ENCODE measurements around the gene MYBPHL. TPM values are rescaled to one million over a fixed set of nuclear protein-coding genes. Genes with fewer than 3 reads are reported as not detected.

MYBPHL gene
- total RNA-seq, 2 donors from 2014 or later = not detected

GRCh38 chr1:109265741-109266330 lies 41.0 kb downstream of the MYBPHL start:
- TF ChIP-seq CTCF (IDR thresholded peaks at IDR 0.05) = no peak
- no peaks in the 10 kb centered on the region for H3K36me3 ChIP-seq (replicated peaks in 1 of 2; ENCODE audit: insufficient read depth in 1 of 2, low read depth in 2 of 2)
- H3K4me1 ChIP-seq = no peaks in the 10 kb centered on the region
- H3K4me3 ChIP-seq = no peak overlapping the region
- DNase-seq = no peak
- H3K27me3 ChIP-seq = no peaks in the 10 kb centered on the region
- intact Hi-C loops (cut with DNase I) = loop anchor here (10.0 kb wide), 1 partner anchor 431 kb away; no protein-coding TSS in a partner anchor
- no peak overlapping the region for H3K27ac ChIP-seq
- 89 to 92% methylated on average over 3 to 13 of the region's 13 CpGs for WGBS, 2 donors
- H3K9me3 ChIP-seq = no peaks in the 10 kb centered on the region
- no peak for ATAC-seq

- DNase-seq (no peak), ATAC-seq (no peak)
- no peak for TF ChIP-seq CTCF (IDR thresholded peaks at IDR 0.05)
- no peak for TF ChIP-seq POLR2A (IDR thresholded peaks at IDR 0.05)
- WGBS, 2 donors = 91% methylated on average over 4 of the region's 4 CpGs
- intact Hi-C loops (cut with DNase I) = loop anchor here (10.0 kb wide), 1 partner anchor 430 kb away; no protein-coding TSS in a partner anchor
- no peak overlapping the region for H3K4me3 ChIP-seq
- no peak overlapping the region for H3K27ac ChIP-seq
- no peaks in the 10 kb centered on the region for H3K36me3 ChIP-seq (replicated peaks in 1 of 2; ENCODE audit: insufficient read depth in 1 of 2, low read depth in 2 of 2)
- H3K27me3 ChIP-seq = no peaks in the 10 kb centered on the region
- H3K4me1 ChIP-seq = no peaks in the 10 kb centered on the region
- H3K9me3 ChIP-seq = no peaks in the 10 kb centered on the region
Measured at GRCh38 chr1:109265016-109265415, 41.8 kb downstream of the MYBPHL start.

- intact Hi-C loops (cut with DNase I) = loop anchor here (10.0 kb wide), 1 partner anchor 430 kb away; no protein-coding TSS in a partner anchor
- DNase-seq = no peak
- Histone ChIP-seq H3K4me1 (no peaks in the 10 kb centered on the region), H3K27ac (no peak overlapping the region), H3K4me3 (no peak overlapping the region), H3K9me3 (no peaks in the 10 kb centered on the region), H3K36me3 (replicated peaks in 1 of 2; ENCODE audit: insufficient read depth in 1 of 2, low read depth in 2 of 2) (no peaks in the 10 kb centered on the region), H3K27me3 (no peaks in the 10 kb centered on the region)
- no peak for ATAC-seq
- TF ChIP-seq POLR2A (IDR thresholded peaks at IDR 0.05) (no peak), CTCF (IDR thresholded peaks at IDR 0.05) (no peak)
- WGBS, 2 donors = 75 to 78% methylated on average over 5 to 8 of the region's 9 CpGs
Measured at GRCh38 chr1:109264379-109264755, 42.4 kb downstream of the MYBPHL start.

GRCh38 chr1:109263597-109264378 lies 43.0 kb downstream of the MYBPHL start:
- H3K9me3 ChIP-seq = no peaks in the 10 kb centered on the region
- H3K4me1 ChIP-seq = no peaks in the 10 kb centered on the region
- TF ChIP-seq CTCF (IDR thresholded peaks at IDR 0.05) = peak; percentile 96 to 100 (median 100)
- peak in 1 of 3 donors; percentile 12 for TF ChIP-seq POLR2A (IDR thresholded peaks at IDR 0.05)
- peak; percentile 93 to 97 (median 96) for DNase-seq
- H3K36me3 ChIP-seq (replicated peaks in 1 of 2; ENCODE audit: insufficient read depth in 1 of 2, low read depth in 2 of 2) = no peaks in the 10 kb centered on the region
- peak; percentile 98 for ATAC-seq
- WGBS, 2 donors = 22 to 35% methylated on average over 9 to 26 of the region's 29 CpGs
- H3K4me3 ChIP-seq = no peak overlapping the region
- H3K27me3 ChIP-seq = no peaks in the 10 kb centered on the region
- no peak overlapping the region for H3K27ac ChIP-seq
- intact Hi-C loops (cut with DNase I) = loop anchor here (10.0 kb wide), 1 partner anchor 429 kb away; no protein-coding TSS in a partner anchor
